Fibroblast of the conjunctiva (primary cell): Measurements from ENCODE around the gene SREK1.
"Not testable (repeated sequence)": the region's sequence is repeated elsewhere in the genome, so short reads cannot be mapped to it uniquely, and the experiment has no call there.

Source experiments
- DNase-seq: peaks from one replicate; pipeline ENCODE4 v3.0.0-alpha.2; 2010; ENCODE audit warnings: low read depth

Gene SREK1, protein sequence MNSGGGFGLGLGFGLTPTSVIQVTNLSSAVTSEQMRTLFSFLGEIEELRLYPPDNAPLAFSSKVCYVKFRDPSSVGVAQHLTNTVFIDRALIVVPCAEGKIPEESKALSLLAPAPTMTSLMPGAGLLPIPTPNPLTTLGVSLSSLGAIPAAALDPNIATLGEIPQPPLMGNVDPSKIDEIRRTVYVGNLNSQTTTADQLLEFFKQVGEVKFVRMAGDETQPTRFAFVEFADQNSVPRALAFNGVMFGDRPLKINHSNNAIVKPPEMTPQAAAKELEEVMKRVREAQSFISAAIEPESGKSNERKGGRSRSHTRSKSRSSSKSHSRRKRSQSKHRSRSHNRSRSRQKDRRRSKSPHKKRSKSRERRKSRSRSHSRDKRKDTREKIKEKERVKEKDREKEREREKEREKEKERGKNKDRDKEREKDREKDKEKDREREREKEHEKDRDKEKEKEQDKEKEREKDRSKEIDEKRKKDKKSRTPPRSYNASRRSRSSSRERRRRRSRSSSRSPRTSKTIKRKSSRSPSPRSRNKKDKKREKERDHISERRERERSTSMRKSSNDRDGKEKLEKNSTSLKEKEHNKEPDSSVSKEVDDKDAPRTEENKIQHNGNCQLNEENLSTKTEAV

DNA sequence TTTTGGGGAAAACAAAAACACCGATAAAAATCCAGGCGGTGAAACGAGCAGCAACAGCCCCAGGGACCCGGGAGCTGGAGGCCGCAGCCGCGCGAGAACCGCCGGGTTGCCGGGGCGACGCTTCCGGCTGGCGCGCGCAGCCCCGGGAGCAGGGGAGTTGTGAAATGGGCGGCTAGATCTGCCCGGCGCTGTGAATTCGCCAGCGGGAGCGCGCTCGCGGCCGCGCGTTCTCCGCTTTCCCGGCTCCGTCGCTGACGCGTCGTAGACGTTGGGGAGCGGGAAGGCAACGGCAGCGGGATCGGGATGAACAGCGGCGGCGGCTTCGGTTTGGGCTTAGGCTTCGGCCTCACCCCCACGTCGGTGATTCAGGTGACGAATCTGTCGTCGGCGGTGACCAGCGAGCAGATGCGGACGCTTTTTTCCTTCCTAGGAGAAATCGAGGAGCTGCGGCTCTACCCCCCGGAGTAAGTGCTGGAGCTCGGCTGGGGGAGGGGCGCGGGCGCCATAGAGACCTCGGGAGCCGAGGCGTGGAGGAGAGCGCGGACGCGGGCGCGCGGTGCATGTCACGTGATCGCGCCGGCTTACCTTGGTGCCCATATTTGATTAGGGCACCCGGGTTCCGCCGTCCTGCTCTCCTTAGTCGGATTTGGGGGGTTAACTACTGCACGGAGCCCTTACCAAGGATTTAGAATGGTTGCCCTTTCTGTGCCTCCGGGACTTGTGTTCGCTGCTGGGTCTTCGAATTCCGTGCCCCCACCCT lies at the start of gene SREK1:
SREK1 (plus strand) TSS at position 227 of the 760 bp plus-strand sequence; CDS start at position 304, 77 bp downstream.
- peak; percentile 85 for DNase-seq

DNA sequence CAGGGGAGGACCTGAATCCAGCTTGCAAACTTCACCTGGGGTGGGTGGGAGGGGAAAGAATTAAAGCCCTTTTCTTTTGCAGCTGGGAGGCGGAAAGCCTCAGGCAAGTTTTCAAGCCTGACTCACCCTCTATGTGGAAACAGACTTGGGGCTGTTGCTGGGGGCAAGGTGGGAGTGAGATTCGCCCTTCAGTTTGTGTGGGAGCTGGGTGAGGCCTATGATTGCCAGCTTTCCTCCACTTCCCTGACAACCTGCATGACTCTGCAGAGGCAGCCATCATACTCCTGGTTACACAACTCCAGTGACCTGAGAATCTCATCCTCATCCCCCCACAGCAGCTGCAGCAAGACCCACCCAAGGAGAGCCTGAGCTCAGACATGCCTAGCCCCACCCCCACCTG lies 43.2 kb upstream of the SREK1 start:
- no peak for DNase-seq

DNA sequence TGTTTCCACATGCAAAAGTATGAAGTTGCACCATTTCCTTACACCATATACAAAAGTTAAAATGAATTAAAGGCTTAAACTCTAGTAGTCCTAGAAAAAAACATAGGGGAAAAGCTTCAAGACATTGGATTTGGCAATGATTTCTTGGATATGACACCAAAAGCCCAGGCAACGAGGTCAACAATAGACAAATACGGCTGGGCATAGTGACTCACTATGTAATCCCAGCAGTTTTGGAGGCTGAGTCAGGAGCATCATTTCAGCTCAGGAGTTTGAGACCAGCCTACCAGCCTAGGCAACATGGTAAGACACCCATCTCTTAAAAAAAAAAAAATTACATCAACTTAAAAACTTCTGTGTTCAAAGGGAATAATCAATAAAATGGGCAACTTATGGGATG lies 30.9 kb upstream of the SREK1 start:
- peak; percentile 10 for DNase-seq

DNA sequence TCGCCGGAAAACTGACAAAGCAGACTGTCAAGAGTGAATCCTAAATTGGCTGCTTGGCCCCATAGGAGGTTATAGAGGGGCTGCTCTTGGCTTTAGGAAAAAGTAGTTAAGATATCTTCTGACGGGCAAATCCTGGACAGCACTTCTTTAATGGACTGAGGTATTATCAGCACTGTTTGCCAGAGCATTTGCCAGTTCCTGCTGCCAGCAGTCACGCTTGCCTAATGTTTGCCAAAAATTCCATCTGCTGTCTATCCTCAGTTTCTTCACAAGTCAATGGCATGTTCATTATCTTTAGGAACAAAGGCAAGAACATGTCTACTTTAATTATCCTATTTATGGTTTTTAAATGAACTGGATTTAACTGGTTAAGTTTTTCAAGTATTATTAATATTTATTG lies 25.8 kb upstream of the SREK1 start:
- no peak for DNase-seq

DNA sequence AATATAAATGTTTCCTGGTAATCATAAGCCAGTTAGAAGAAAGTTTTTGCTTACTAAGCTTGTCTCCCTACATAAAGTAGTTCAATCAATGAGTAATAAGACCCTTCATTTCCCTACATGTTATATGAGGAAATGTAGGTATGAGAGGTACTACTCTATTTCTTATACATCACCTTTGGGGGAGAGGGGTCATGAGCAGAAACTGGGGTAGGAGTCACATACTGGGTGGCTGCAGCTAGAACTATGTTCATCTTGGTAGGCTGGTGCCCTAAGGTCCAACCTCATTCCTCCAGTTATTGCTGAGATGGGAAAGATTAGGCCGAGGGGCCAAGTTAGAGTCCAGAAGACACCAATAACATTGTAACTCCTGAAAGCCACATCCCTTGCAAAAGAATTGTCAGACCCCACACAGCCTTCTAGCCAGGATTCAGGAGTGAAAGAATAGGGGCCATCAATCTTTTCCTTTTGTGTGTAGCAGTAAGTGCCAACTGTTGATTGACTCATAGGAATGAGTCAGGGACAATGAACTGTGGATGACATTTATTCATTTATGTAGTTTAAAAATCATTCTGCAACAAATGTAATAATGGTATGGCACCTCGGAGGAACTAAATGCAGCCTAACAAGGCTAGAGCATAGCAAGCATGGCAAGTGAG lies 21.6 kb upstream of the SREK1 start:
- DNase-seq = no peak

DNA sequence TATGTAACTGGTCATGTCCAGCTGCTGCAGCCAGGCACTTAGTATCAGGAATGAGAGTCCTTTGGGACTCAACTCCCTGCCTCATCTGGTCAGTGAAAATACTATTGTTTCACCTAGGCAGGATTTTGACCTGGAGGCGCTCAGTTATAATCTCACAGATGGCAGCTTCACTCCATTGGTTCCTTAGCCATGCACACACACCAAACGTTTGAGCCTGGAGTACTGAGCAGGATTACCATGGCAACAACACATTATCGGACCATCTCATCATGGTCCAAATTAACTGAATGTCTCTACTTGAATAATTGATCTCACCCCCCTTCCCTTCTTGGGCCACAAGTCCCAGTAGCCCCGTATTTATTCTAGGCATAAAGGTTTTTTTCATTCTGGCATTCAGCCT lies 15.0 kb upstream of the SREK1 start:
- DNase-seq = no peak

DNA sequence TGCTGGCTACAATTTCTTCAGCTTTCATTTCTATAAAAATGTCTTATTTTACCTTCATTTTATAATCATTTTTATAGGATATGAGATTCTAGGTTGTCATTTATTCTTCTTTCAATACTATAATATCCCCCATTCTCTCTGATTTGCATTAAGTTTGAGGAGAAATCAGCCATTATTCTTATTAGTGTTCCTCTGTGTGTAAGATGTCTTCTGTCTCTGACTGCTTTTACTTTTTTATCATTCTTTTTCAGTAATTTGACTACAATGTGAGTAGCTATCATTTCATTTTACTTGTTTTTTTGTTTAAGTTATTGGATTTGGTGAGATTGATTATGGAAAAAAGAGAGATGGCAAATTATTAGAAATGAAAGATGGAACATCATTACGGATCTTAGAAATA lies 13.6 kb upstream of the SREK1 start:
- DNase-seq = no peak

DNA sequence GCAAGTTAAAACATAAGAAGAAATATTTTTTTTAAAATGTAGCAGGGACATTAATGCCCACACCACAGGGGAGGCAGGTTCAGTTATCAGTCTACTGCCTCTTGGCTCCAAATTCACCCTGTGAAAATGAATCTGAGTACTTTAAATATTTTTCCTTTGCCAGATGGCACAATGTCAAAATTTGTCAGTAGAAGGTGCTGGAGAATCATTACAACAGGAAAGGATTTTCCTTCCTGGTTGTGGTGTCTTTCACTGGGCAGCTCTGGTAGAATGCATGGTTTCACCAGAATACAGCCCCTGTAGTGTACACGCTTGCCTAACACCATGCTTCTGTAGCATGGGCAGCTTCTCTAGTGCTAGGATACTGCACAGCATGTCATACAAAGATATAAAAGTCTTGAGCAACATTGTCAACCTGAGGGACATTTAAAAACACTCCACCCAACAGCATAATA lies 9.7 kb upstream of the SREK1 start:
- no peak for DNase-seq

DNA sequence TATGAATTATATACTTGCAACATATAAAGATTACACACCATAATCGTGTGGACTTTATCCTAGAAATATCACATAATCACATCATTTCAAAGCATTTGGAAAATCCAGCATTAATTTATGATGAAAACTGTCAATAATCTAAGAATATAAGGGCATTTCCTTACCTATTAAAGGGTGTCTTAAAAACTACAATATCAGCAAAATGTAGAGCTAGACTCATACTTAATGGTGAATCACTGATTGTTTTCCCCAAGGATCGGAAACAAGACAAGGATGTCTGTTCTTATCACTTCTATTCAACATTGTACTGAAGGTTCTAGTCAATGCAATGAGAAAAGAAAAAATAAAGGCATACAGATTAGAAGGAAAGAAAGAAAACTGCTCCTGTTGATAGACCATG lies 8.0 kb upstream of the SREK1 start:
- no peak for DNase-seq

DNA sequence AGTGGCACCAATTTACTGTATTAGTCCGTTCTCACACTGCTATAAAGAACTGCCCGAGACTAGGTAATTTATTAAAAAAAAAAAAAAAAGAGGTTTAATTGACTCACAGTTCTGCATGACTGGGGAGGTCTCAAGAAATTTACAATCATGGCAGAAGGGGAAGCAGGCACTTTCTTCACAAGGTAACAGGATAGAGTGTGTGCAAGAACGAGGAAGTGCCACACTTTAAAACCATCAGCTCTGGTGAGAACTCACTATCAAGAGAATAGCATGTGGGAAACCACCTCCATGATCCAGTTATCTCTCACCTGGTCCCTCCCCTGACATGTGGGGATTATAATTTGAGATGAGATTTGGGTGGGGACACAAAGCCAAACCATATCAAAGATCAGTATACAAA lies 7.2 kb upstream of the SREK1 start:
- DNase-seq = not testable (repeated sequence)

DNA sequence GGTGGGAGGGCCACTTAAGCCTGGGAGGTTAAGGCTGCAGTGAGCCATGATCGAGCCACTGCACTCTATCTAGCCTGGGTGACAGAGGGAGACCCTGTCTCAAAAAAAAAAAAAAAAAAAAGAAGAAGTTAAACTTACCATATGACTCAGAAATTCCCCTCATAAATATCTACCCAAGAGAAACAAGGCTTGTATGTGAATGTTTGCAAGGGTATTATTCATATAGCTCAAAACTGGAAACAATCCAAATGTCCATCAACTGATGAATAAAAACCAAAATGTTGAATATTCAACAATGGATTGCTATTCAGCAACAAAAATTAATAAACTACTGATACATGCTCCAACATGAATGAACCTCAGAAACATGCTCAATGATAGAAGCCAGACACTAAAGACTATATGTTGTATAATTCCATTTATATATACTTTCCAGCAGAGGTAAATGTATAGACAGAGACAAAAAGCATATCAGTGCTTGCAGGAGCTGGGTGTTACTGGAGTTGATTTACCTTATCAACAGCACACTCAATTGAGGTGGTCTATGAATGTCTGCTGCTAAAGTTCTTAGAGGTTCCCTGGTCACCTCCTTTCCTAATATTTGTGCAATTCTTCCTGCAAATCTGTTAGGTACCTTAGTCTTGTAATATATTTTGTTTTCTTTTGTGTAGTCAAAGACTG lies 5.3 kb upstream of the SREK1 start:
- DNase-seq = no peak

DNA sequence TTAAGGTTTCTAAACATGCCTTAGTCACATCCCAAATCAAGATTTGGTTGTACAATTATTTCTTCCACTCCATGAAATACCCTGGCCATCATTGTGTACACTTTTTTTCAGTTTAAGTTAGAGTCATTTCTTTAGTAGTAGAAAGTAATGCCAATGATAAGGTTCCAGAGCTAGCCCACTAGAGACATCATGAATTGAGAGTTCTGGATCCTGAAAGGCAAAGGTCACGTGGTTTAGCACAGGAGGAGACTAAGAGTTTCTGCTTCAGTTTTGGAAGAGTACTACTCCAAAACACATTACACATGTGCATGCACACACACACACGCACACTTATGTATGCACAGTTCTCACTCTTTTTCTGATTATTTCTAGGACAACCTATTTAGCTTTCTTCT lies 4.8 kb upstream of the SREK1 start:
- no peak for DNase-seq

DNA sequence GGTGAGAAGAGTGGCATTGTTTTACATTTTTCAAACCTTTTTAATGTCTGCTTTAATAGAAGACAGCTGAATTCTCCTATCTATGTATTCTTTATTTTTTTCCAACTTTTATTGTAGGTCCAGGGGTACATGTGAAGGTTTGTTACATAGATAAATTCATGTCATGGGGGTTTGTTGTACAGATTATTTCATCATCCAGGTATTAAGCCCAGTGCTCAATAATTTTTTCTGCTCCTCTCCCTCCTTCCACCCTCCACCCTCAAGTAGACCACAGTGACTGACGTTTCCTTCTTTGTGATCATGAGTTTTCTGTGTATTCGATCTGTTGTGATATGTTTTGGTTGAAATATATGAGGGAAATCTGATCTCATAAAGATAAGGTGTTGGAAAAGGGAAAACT lies 1.7 kb upstream of the SREK1 start:
- no peak for DNase-seq

DNA sequence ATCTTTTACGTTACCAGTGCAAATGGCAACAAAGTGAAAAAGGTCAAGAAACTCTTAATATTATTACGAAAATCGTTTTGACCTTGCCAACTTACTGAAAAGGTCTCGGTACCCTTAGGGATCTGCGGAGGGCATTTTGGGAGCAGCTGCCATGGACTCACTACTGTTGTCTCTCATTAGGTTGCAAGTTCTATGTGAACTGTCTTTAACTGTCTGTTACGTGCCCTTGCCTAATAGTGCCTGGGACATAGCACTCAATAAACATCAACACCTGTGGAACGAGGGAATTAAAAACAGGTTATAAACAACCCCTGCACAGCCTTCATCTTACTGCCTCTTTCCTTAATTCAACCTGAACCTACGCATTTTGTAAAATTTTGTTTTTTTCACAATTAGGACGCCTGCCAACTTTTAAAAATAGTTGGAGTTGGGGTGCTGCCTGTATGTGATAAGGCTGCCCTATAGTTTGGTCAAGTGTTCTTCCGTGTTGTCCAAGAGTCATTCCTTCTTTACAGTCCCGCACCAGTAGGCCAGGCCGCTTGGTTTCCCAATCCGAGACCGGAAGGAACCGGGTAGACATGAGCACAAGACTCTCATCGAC lies 527 bp upstream of the SREK1 start:
- DNase-seq = no peak

DNA sequence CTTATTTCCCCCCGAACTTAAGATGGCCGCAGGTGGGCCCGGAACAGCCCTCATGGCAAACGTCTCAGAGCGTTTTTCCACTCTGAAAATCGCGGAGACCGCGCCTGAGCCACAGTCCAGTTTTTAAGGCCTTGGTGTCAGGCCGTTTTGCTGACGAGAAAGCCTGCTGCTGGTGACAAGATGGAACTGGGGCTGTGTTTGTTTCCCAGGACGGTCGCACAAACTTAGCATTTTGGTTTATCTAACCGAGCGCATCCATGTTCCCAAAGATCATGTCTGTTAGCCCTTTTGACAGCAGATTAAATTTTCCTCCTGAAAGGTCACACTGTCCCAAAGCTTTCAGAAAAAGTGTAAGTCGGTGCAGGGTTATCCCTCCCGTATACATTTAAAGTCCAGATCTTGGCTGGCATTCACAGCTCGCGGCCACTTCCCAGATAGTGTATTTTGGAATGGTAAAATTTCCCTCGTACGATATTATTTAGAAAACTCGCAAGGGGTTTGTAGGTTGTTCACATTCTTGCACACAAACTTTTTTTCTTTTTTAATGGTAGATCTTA lies 812 bp downstream of the SREK1 start:
- no peak for DNase-seq

DNA sequence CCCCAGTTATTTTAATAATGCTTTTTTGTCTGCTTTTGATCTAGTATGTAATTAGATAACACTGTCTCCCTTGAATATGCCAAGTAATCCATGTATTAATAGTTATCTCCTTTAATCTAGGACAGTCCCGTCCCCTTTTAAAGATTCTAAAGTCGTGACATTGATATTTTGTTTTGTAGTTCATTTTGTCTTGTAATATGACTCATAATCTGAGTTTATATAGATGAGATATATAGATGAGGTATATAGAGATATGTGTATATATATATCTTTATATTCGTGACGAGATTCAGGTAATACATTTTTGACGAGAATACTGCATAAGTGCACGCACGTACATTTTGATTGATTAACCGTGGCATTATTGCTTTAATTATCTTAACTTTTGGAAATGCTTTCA lies 1.6 kb downstream of the SREK1 start:
- DNase-seq = no peak

DNA sequence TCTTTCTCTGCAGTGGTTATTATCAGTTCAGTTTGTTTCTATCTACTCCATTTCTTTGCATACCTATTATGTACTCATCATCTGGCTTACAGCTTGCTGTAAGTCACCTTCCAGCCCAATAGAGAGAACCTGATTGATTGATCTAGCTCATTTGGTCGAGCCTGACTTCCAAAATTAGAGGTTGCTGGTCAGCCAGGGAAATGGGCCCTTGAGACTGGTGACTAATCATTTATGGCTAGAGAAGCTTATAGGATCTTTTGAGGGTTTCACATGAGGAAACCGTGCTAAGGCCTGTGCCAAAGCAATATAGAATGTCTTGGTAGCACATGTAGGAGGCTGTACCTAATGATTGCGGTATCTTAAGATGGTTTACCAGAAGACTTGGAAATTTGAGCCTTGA lies 5.8 kb downstream of the SREK1 start:
- DNase-seq = no peak

DNA sequence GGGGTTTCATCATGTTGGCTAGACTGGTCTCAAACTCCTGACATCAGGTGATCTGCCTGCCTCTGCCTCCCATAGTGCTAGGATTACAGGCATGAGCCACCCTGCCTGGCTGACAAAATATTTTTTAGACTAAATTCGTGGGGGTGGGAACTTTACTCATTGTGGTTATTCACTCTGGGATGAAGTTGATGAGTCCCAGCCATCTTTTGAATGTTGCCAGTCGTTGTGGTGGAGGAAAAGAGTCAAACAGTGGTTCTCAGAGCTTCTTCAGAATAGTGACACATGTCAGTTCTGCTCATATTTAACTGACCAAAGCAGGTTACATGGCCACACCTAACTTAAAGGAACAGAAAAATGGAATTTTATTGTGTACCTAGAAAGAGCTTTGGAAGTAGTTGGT lies 6.9 kb downstream of the SREK1 start:
- no peak for DNase-seq

DNA sequence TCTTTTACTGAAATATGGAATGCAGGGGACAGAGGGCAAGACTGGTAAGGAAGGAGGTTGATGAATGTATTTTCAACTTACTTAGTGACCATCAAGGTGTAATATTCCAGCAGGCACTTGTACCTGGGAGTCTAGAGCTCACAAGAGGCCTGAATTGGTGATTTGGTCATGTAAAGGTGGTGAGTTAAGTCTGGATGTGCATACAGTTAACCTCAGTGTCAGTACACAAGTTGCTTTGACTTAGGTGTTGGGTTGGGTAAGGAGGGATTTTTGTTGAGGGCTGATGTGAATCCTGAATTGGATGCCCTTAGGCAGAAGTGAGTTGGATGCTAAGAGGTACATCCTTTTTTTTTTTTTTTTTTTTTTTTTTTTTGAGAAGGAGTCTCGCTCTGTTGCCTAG lies 7.4 kb downstream of the SREK1 start:
- no peak for DNase-seq

DNA sequence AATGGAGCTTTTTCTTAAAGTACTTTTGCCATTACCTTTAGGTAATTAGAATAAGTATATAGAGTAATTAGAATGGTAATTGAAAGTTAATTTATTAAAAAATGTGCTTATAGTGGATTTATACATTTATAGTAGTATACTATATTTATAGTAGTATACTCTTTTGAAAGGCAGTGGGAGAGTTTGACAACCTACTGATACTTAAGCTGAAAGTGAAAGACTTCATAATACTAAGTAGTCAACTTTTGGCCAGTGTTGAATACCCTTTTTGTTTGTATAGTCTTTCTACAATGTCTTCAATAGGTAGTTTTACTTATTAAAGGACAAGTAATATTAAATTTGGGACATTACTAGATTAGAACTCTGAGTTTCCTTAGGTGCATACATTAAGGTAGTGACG lies 12.9 kb downstream of the SREK1 start:
- no peak for DNase-seq

DNA sequence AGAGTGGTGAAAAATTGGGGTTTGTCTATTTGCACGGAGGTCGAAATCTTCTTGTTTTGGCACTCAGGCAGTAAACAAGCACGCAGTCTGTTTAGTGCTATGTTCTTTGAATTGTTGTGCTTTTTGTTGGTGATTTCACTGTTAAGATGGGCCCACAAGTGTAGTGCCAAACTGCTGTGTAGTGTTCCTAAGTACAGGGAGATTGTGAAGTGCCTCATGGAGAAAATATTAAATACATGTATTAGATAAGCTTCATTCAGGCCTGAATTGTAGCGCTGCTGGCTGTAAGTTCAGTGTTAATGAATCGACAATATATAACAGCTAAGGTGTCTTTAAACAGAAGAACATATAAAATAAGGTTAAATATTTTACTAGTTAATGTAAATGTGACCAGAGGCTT lies 17.3 kb downstream of the SREK1 start:
- no peak for DNase-seq
